Fibroblast of peridontal ligament (primary cell): Measurements from ENCODE around the gene ODAD4.

Experiments
- DNase-seq: peaks from one replicate; pipeline ENCODE4 v3.0.0-alpha.2; 2010; ENCODE audit errors: extremely low read depth

The ODAD4 gene

GRCh38 chr17:41930009-41930832 is at the start of gene ODAD4:
Gene ODAD4, plus strand, starts transcription at chr17:41930617. Its CDS starts 107 bp downstream, at chr17:41930724.
- DNase-seq = peak; percentile 97

GRCh38 chr17:41882756-41883155 is 47.7 kb upstream of the ODAD4 start:
- DNase-seq = no peak

- no peak for DNase-seq
These were observed 44.7 kb upstream of the ODAD4 start for GRCh38 chr17:41885733-41886132.

GRCh38 chr17:41888332-41888965 is 42.0 kb upstream of the ODAD4 start:
- no peak for DNase-seq

- DNase-seq = no peak
These were observed 39.0 kb upstream of the ODAD4 start for GRCh38 chr17:41891135-41892020.

- DNase-seq = no peak
These were observed 38.4 kb upstream of the ODAD4 start for GRCh38 chr17:41892021-41892376.

- no peak for DNase-seq
These were observed 37.0 kb upstream of the ODAD4 start for GRCh38 chr17:41893384-41893783.

GRCh38 chr17:41894791-41895331 is 35.6 kb upstream of the ODAD4 start:
- peak; percentile 89 for DNase-seq

GRCh38 chr17:41895617-41896016 is 34.8 kb upstream of the ODAD4 start:
- peak; percentile 59 for DNase-seq

GRCh38 chr17:41896726-41897125 is 33.7 kb upstream of the ODAD4 start:
- no peak for DNase-seq

- no peak for DNase-seq
These were observed 28.8 kb upstream of the ODAD4 start for GRCh38 chr17:41901646-41902045.

GRCh38 chr17:41904242-41904841 is 26.1 kb upstream of the ODAD4 start:
- no peak for DNase-seq

- DNase-seq = no peak
These were observed 25.2 kb upstream of the ODAD4 start for GRCh38 chr17:41905172-41905571.

- peak; percentile 26 for DNase-seq
These were observed 23.8 kb upstream of the ODAD4 start for GRCh38 chr17:41906465-41907184.

GRCh38 chr17:41907185-41907556 is 23.2 kb upstream of the ODAD4 start:
- DNase-seq = peak; percentile 90

GRCh38 chr17:41907633-41908539 is 22.5 kb upstream of the ODAD4 start:
- no peak for DNase-seq

- DNase-seq = no peak
These were observed 21.3 kb upstream of the ODAD4 start for GRCh38 chr17:41909088-41909487.

- DNase-seq = peak; percentile 94
These were observed 19.6 kb upstream of the ODAD4 start for GRCh38 chr17:41910701-41911391.

- no peak for DNase-seq
These were observed 17.5 kb upstream of the ODAD4 start for GRCh38 chr17:41912925-41913324.
